HUES48 (cell line): ENCODE results near the gene RFPL2.

ENCODE experiments used
- H3K27ac ChIP-seq: one replicate; pipeline ENCODE4 v1.7.0; 2013; ENCODE audit warnings: low read depth, low read length, inconsistent platforms
- H3K27me3 ChIP-seq: 2 replicates; pipeline ENCODE4 v1.6.1; 2013; ENCODE audit warnings: mild to moderate bottlenecking, low read length; ENCODE audit not compliant: control insufficient read depth, insufficient read depth
- H3K36me3 ChIP-seq: 2 replicates; pipeline ENCODE4 v1.6.1; 2013; ENCODE audit warnings: low read length; ENCODE audit not compliant: control insufficient read depth, insufficient read depth
- H3K4me1 ChIP-seq: 2 replicates; pipeline ENCODE4 v1.6.1; 2013; ENCODE audit warnings: mild to moderate bottlenecking, low read length; ENCODE audit not compliant: control insufficient read depth, insufficient read depth
- H3K4me3 ChIP-seq: 2 replicates; pipeline ENCODE4 v1.5.1; 2013; ENCODE audit warnings: mild to moderate bottlenecking, low read depth, low read length
- H3K9ac ChIP-seq: 2 replicates; pipeline ENCODE4 v1.6.1; 2013; ENCODE audit warnings: mild to moderate bottlenecking, low read depth, low read length, moderate library complexity
- H3K9me3 ChIP-seq: 2 replicates; pipeline ENCODE4 v1.6.1; 2013; ENCODE audit warnings: low read length; ENCODE audit not compliant: control insufficient read depth, insufficient read depth

The RFPL2 gene

DNA sequence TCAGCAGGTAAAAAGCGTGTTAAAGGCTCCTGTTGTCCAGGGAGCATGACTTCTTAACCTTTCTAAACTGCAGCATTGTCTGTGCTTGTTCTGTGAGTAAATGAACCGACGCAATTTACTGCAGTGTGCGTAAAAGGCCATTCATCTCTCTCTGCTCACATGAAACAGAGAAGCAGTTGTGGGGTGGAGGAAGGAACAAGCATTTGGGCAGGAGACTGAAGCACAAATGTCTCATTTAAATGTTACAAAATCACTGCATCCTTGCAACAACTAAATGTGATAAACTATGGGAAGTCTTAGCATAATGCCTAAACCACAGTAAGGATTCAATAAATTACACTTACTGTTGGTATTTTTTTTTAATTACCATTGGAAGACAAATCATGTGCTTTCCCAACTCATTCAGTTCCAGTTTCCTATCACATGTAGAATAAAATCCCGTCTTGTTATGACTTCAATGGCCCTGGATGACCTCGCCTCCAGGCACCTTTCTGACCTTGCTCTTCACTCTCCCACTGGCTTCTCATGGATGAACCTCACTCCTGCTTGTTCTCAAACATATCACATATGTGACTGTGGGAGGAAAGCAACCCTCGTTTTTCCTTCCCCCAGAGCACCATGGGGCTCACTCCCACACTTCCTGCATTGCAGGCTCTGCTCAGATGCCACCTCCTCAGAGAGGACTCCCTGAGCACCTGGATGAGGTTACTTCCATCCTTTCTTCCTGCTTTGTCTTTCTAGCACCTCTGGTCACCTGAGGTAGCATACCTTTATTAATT is 21.6 kb upstream of the RFPL2 start:
- H3K9ac ChIP-seq = no peak overlapping the region
- no peaks in the 10 kb centered on the region; the same call in 1 of the 2 replicates for H3K27me3 ChIP-seq
- H3K4me1 ChIP-seq = no peaks in the 10 kb centered on the region
- H3K9me3 ChIP-seq = no peaks in the 10 kb centered on the region
- no peak overlapping the region for H3K27ac ChIP-seq
- H3K36me3 ChIP-seq = no peaks in the 10 kb centered on the region
- H3K4me3 ChIP-seq = no peak overlapping the region

DNA sequence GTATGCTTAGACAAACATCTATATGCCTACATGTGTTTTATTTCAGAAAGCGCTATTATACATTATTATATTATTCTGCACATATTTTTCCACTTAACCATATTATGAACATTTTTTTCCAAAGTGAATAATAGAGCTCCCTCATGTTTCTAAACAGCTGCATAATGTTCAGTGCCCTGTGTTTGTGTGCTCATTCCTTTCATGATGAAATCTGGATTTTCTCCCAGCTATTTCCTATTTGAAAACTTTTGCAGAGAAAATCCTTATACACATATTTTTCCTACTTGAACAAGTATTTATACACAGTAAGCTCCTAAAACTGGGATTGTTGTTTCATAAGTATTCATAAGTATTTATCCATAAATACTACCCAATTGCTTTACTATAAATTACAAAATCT is 18.1 kb upstream of the RFPL2 start:
- H3K9ac ChIP-seq = no peak overlapping the region
- no peak overlapping the region for H3K4me3 ChIP-seq
- H3K9me3 ChIP-seq = no peaks in the 10 kb centered on the region
- no peak overlapping the region for H3K27ac ChIP-seq
- H3K27me3 ChIP-seq = no peaks in the 10 kb centered on the region; the same call in 1 of the 2 replicates
- no peaks in the 10 kb centered on the region for H3K4me1 ChIP-seq
- H3K36me3 ChIP-seq = no peaks in the 10 kb centered on the region

DNA sequence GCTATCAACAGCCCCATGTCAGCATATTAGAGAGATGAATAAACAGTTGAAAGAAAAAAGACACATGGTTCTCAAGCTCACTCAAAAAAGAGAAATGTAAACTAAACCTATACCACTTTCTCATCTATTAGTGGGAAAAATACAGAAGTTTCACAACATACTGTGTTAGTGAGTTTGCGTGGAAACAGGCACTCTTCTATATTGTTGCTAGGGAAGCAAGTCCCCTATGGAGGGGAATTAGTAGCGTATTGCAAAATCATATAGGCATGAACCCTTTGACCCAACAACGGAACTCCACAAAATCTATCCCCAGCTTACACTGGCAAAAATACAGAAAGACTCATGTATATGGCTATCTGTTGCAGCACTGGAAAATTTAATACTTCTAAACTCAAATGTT is 14.2 kb upstream of the RFPL2 start:
- H3K4me3 ChIP-seq = no peak overlapping the region
- no peak overlapping the region for H3K9ac ChIP-seq
- no peaks in the 10 kb centered on the region for H3K36me3 ChIP-seq
- no peaks in the 10 kb centered on the region for H3K9me3 ChIP-seq
- H3K27ac ChIP-seq = no peak overlapping the region
- H3K4me1 ChIP-seq = no peaks in the 10 kb centered on the region
- no peaks in the 10 kb centered on the region for H3K27me3 ChIP-seq

DNA sequence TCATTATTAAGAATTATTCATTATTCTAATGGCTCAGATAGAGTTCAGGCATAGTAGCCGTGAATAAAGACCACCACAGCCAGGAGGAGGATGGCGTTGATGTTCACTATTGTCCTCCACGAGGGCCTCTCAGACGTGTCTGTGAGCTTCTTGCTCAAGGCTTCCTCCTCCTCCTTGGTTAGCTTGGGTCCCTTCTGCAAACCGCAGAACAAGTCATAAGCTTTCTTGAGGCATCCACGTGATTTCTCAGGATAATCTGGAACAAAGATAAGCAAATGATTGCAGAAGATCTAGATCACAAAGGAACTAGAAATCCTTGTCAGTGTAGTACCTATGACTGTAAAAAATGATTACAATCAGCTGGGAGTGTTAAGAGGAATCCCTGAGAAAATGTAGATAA is 13.6 kb upstream of the RFPL2 start:
- Histone ChIP-seq H3K4me3 (no peak overlapping the region), H3K36me3 (no peaks in the 10 kb centered on the region), H3K9me3 (no peaks in the 10 kb centered on the region), H3K9ac (no peak overlapping the region), H3K27me3 (no peaks in the 10 kb centered on the region), H3K27ac (no peak overlapping the region), H3K4me1 (no peaks in the 10 kb centered on the region)

DNA sequence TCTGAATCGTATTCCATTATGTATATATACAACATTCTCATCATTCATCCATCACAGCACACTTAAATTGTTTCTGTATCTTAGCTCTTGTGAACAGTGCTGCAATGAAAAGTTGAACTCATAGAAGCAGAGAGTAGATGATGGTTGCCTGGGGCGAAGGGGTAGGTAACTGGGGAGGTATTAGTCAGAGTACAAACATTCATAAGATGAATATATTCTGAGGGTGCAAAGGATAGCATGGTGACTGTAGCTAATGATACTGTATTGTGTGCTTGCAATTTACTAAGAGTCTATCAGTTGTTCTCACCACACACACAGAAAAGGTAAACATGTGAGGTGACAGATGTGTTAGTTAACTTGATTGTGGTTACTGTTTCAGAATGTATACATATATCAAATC is 12.6 kb upstream of the RFPL2 start:
- no peak overlapping the region for H3K4me3 ChIP-seq
- H3K4me1 ChIP-seq = no peaks in the 10 kb centered on the region
- no peaks in the 10 kb centered on the region for H3K36me3 ChIP-seq
- H3K27me3 ChIP-seq = no peaks in the 10 kb centered on the region
- no peak overlapping the region for H3K9ac ChIP-seq
- H3K27ac ChIP-seq = no peak overlapping the region
- no peaks in the 10 kb centered on the region for H3K9me3 ChIP-seq

DNA sequence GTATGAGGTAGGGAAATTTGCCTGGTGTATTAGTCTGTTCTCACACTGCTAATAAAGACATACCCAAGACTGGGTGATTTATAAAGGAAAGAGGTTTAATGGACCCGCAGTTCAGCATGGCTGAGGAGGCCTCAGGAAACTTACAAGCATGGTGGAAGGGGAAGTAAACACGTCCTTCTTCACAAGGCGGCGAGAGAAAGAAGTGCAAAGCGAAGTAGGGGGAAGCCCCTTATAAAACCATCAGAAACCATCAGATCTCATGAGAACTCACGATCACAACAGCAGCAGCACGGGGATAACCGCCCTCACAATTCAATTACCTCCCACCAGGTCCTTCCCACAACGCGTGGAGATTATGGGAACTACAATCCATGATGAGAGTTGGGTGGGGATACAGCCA is 12.0 kb upstream of the RFPL2 start:
- Histone ChIP-seq H3K9me3 (no peaks in the 10 kb centered on the region), H3K9ac (no peak overlapping the region), H3K27me3 (no peaks in the 10 kb centered on the region), H3K4me3 (no peak overlapping the region), H3K36me3 (no peaks in the 10 kb centered on the region), H3K4me1 (no peaks in the 10 kb centered on the region), H3K27ac (no peak overlapping the region)

DNA sequence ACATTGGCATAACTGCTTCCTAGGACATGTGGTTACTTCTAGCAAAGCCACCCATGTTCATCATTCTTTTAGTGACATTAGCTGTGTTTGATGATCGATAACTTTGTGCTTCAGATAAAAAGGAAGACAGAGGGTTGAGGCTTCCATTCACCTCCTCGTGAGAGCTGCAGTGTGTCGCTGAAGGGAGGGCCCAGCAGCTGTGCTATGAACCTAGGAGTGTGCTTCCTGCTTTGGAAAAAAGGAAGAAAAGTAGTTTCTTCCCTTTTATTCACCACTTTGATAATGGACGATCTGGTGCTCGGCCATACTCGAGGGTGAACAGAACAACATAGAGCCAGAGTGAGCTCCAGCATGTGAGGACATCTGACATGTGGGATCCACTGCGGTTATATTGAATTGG is 6.1 kb upstream of the RFPL2 start:
- Histone ChIP-seq H3K4me3 (no peak overlapping the region), H3K9ac (no peak overlapping the region), H3K27ac (no peak overlapping the region), H3K9me3 (no peaks in the 10 kb centered on the region), H3K27me3 (peaks cover 3% of the 10 kb centered on the region), H3K36me3 (no peaks in the 10 kb centered on the region), H3K4me1 (no peaks in the 10 kb centered on the region; the same call in 1 of the 2 replicates)

DNA sequence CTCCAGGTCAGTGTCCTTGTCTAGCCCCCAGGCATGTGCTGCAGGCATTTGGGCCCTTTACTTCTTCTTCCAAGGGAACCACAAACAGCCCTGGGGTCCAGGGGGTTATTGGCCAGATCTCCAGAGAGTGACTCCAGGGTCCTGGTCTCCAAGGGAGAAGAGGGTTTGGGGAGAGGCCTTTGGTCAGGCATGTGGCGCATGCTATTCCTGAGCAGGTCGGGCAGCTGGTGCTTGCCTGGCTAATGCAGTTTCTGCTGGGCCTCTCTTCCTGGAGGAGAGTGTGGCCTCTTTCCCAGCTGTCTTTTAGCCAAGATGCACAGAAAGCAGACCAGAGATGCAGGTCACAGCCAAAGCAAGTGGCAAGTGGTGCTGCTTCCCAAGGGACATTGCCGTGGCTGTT is 3.8 kb upstream of the RFPL2 start:
- H3K4me1 ChIP-seq = peaks cover 3% of the 10 kb centered on the region; the same call in 1 of the 2 replicates
- no peak overlapping the region for H3K27ac ChIP-seq
- H3K4me3 ChIP-seq = no peak overlapping the region
- no peaks in the 10 kb centered on the region for H3K36me3 ChIP-seq
- no peaks in the 10 kb centered on the region for H3K9me3 ChIP-seq
- H3K9ac ChIP-seq = no peak overlapping the region
- peaks cover 23% of the 10 kb centered on the region for H3K27me3 ChIP-seq

DNA sequence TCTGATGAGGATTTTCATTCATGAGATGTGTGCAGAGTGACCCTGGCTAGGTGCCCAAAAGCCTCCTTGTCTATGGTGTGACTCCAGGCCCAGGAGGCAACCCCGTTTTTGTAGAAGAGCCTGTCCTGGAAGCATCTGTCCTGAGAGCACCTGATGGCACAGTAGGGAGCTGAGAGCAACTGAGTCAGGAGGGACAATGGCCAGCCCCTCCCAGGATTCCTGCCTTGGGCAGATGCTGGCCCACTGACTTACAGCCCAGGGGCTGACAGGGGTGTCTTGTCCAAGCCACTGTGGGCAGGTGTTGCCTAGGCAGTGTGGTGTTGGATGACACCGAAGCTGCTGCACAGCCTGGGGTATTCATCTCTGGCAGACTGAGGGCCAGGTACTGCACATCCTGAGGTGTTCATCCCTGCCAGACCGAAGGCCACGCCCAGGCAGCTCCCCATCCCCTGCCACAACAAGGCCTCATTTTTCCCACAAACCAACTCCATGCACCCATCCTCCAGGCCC is 3.2 kb upstream of the RFPL2 start:
- H3K9me3 ChIP-seq = no peaks in the 10 kb centered on the region
- H3K36me3 ChIP-seq = no peaks in the 10 kb centered on the region
- peaks cover 29% of the 10 kb centered on the region for H3K27me3 ChIP-seq
- H3K27ac ChIP-seq = no peak overlapping the region
- peaks cover 3% of the 10 kb centered on the region; the same call in 1 of the 2 replicates for H3K4me1 ChIP-seq
- H3K9ac ChIP-seq = no peak overlapping the region
- H3K4me3 ChIP-seq = no peak overlapping the region

DNA sequence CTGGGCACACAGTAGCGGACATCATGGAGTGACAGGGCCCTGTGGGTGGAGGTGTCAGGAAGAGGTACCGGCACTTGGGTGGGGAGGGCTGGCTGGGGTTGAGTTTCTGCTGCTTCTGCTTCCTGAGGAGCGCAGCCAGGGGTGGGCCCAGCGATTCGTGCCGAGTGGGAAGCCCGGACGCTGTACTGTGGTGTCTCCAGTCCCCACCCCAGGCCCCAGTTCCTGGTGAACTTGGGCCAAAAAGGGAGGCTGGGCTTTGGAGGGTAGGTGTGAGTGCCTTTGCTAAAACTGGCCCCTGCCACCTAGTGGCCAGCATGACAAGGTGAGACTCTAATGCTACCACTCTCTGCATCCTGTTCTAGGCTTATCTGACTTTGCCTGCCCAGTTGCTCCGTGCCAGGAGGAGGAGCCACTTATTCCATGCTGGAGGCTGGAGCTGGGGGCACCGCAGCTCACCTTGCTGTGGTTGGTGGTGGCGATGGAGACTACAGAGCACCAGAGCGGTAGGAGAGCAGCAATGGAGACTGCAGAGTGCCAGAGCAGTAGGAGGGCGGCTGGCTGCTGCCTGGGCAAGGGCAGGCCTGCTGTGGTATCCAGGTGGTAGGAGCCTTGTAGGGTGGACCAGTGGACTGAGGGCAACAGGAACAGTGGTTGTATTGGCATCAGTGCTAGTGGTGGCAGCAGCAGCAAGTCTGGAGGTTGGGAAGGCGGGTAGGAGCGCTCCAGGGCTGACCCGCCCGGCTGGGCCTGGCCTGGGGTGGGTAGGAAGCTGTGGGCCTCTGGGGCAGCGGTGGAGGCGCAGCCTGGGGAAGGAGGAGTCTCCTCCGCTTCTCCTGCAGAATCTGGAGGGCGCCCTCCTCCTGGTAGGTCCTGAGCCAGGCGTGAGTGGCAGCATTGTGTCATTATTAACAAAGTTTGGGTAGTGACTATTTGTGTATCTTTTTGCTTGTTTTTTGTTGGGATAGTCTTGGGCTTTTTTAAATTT is 2.2 kb upstream of the RFPL2 start:
- Histone ChIP-seq H3K27ac (no peak overlapping the region), H3K27me3 (peaks cover 39% of the 10 kb centered on the region), H3K9ac (no peak overlapping the region), H3K4me3 (no peak overlapping the region), H3K9me3 (no peaks in the 10 kb centered on the region), H3K36me3 (no peaks in the 10 kb centered on the region), H3K4me1 (peaks cover 3% of the 10 kb centered on the region; the same call in 1 of the 2 replicates)
